Stimulated activated naive B cell treated with anti-CD40 and anti-IgM and Interleukin-4, amounts not matched to agents 10 μg/mL and 1 μg/mL and 100 μg/mL, for 72 hours (primary cell): ENCODE measurements around the gene ATP7B.

Source experiments
- ATAC-seq, 2 donors: fragments of 150-1000 bp; cut with Tn5 transposase; replicated peaks; 2 replicates each; pipeline ENCODE4 v1.10.0; 2021; ENCODE audit warnings: moderate library complexity in 1 of 2
- DNase-seq: peaks from one replicate; pipeline ENCODE4 v3.0.0; 2021
- H3K27ac Mint-ChIP-seq: one replicate; pipeline ENCODE4 v1.8.0; 2022; ENCODE audit warnings: mild to moderate bottlenecking, mixed read lengths
- H3K27me3 Mint-ChIP-seq, 2 donors: one replicate each; pipeline ENCODE4 v1.8.0; 2022; ENCODE audit warnings: mixed read lengths in 2 of 2
- H3K36me3 Mint-ChIP-seq, 2 donors: one replicate each; pipeline ENCODE4 v1.8.0; 2022; ENCODE audit warnings: mixed read lengths in 2 of 2, mild to moderate bottlenecking in 1 of 2
- H3K4me1 Mint-ChIP-seq, 2 donors: one replicate each; pipeline ENCODE4 v1.8.0; 2022; ENCODE audit warnings: mixed read lengths in 2 of 2, mild to moderate bottlenecking in 1 of 2
- H3K4me3 Mint-ChIP-seq, 2 donors: one replicate each; pipeline ENCODE4 v1.8.0; 2022; ENCODE audit warnings: mild to moderate bottlenecking in 2 of 2, mixed read lengths in 2 of 2, moderate library complexity in 1 of 2
- H3K9me3 Mint-ChIP-seq, 2 donors: one replicate each; pipeline ENCODE4 v1.8.0; 2022; ENCODE audit warnings: mixed read lengths in 2 of 2, mild to moderate bottlenecking in 1 of 2

ATP7B gene

DNA sequence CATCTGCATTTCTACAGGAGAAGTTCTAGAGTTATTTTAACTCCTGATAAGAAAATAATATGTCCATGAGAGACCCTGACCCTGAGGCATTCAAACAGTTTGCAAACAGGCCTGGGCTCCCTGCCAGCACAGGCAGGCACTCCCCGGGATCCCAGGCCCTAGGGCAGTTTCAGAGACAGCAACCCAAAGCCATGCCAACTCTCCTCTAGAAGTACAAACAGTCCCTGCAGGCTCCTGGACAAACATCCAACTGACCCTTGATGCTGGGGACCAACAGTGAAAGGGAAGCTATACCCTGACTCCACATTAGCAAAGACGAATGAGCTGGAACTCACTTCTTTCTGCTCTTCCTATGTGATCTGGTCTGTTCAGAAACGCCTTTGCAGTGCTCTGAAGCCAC lies 104.7 kb downstream of the ATP7B start:
- ATAC-seq (no peak), DNase-seq (no peak)
- no peaks in the 10 kb centered on the region for H3K36me3 Mint-ChIP-seq
- H3K4me1 Mint-ChIP-seq = peaks cover 6 to 9% of the 10 kb centered on the region in 2 donors
- no peak overlapping the region for H3K27ac Mint-ChIP-seq
- H3K27me3 Mint-ChIP-seq = peaks cover 4 to 6% of the 10 kb centered on the region in 2 donors
- H3K9me3 Mint-ChIP-seq = no peaks in the 10 kb centered on the region
- no peak overlapping the region for H3K4me3 Mint-ChIP-seq

DNA sequence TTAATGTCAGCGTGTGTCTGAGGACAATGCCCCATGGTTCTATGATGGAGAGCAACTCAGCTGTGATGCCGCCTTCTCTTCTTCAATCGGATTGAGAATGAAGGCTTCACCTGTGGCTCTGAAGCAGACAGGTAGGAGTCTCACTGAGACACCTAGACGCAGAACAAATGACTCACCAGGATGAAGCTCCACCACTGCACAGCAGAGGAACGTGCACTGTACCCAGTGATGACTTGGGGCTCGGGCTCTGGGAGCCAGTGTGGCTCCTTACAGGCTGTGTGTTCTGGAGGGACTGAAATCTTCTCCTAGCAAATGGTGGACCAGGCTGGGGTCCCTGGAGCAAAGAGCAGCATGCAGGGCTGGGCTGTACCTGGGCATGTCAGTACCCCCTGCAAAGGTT lies 105.5 kb downstream of the ATP7B start:
- no peak for ATAC-seq
- Mint-ChIP-seq H3K36me3 (no peaks in the 10 kb centered on the region), H3K9me3 (no peaks in the 10 kb centered on the region), H3K27ac (no peak overlapping the region), H3K27me3 (peaks cover 4 to 6% of the 10 kb centered on the region in 2 donors), H3K4me3 (no peak overlapping the region), H3K4me1 (peaks cover 6 to 9% of the 10 kb centered on the region in 2 donors)
- DNase-seq = no peak

- no peak for ATAC-seq
- Mint-ChIP-seq H3K36me3 (no peaks in the 10 kb centered on the region), H3K27me3 (peaks cover 4 to 6% of the 10 kb centered on the region in 2 donors), H3K4me1 (peaks cover 0 to 4% of the 10 kb centered on the region in 2 donors), H3K4me3 (no peak overlapping the region), H3K27ac (no peak overlapping the region), H3K9me3 (no peaks in the 10 kb centered on the region)
- no peak for DNase-seq
Observed at GRCh38 chr13:51902776-51903175, 108.5 kb downstream of the ATP7B start.

GRCh38 chr13:51900471-51900870 lies 110.8 kb downstream of the ATP7B start:
- H3K4me1 Mint-ChIP-seq = no peaks in the 10 kb centered on the region
- DNase-seq = no peak
- no peaks in the 10 kb centered on the region for H3K36me3 Mint-ChIP-seq
- H3K4me3 Mint-ChIP-seq = no peak overlapping the region
- no peak for ATAC-seq
- no peaks in the 10 kb centered on the region for H3K9me3 Mint-ChIP-seq
- H3K27ac Mint-ChIP-seq = no peak overlapping the region
- peaks cover 10 to 17% of the 10 kb centered on the region in 2 donors for H3K27me3 Mint-ChIP-seq

GRCh38 chr13:51895906-51896888 lies 115.1 kb downstream of the ATP7B start:
- peak; percentile 33 for DNase-seq

DNA sequence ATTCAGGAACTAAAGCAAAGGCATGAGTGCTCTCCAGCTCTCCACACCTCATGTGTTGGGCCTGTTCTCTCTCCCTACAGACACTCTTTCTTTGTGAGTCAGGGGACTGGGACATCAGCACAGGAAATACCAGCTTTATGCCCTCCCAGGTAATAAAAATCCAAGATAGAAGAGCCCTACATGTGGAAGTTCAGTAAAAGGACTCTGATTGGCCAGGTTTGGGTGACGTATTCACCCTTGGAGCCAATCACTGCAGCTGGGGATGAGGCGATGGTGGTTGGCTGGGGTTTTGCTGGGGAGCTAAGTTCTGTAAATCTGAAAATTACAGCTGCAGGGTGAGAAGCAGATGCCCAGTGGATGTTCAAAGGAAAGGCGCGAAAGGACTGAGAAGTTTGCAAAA lies 117.0 kb downstream of the ATP7B start:
- no peaks in the 10 kb centered on the region for H3K9me3 Mint-ChIP-seq
- H3K4me1 Mint-ChIP-seq = no peaks in the 10 kb centered on the region
- no peak overlapping the region for H3K27ac Mint-ChIP-seq
- no peak overlapping the region for H3K4me3 Mint-ChIP-seq
- H3K27me3 Mint-ChIP-seq = peaks cover 21% of the 10 kb centered on the region in 2 donors
- H3K36me3 Mint-ChIP-seq = no peaks in the 10 kb centered on the region
- no peak for ATAC-seq
- no peak for DNase-seq

More at GRCh38 chr13:51895906-51896888, 115.1 kb downstream of the ATP7B start:
- Mint-ChIP-seq H3K9me3 (no peaks in the 10 kb centered on the region), H3K27ac (no peak overlapping the region), H3K4me1 (no peaks in the 10 kb centered on the region), H3K4me3 (no peak overlapping the region), H3K27me3 (peaks cover 15 to 21% of the 10 kb centered on the region in 2 donors), H3K36me3 (no peaks in the 10 kb centered on the region)
- peak; percentile 86 to 97 for ATAC-seq

DNA sequence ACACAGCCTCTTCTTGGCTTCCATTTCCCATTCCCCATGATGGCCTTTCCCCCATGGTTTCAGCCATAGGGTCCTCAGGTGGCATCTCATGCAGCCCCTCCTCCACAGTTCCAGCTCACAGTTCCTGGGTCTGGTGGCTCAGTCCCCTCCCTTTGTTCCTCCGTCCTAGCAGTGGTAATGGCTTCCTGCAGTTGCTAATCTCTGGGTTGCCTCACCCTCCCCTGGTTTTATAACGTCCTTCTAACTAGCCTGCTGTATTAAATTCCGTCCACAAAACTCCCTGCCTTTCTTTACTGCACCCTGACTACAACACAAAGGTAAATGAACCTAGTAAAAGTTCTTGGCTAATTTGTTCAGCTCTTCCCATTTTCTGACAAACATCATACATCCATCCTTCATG lies 118.6 kb downstream of the ATP7B start:
- Mint-ChIP-seq H3K27me3 (peaks cover 21% of the 10 kb centered on the region in 2 donors), H3K4me1 (no peaks in the 10 kb centered on the region), H3K36me3 (no peaks in the 10 kb centered on the region), H3K9me3 (no peaks in the 10 kb centered on the region), H3K27ac (no peak overlapping the region), H3K4me3 (no peak overlapping the region)
- DNase-seq (no peak), ATAC-seq (no peak)

- peaks cover 12 to 16% of the 10 kb centered on the region in 2 donors for H3K9me3 Mint-ChIP-seq
- no peak for ATAC-seq
- peaks cover under 1 to 11% of the 10 kb centered on the region in 2 donors for H3K27me3 Mint-ChIP-seq
- no peak for DNase-seq
- no peak overlapping the region for H3K4me3 Mint-ChIP-seq
- no peaks in the 10 kb centered on the region for H3K4me1 Mint-ChIP-seq
- peaks cover 0 to 3% of the 10 kb centered on the region in 2 donors for H3K36me3 Mint-ChIP-seq
- H3K27ac Mint-ChIP-seq = peak overlapping the region; percentile 37
Observed at GRCh38 chr13:51887468-51887867, 123.8 kb downstream of the ATP7B start.

- Mint-ChIP-seq H3K4me1 (peaks cover 0 to 9% of the 10 kb centered on the region in 2 donors), H3K36me3 (peaks cover 0 to 10% of the 10 kb centered on the region in 2 donors), H3K4me3 (no peak overlapping the region), H3K27ac (no peak overlapping the region), H3K9me3 (peaks cover 20 to 28% of the 10 kb centered on the region in 2 donors), H3K27me3 (peaks cover 3 to 11% of the 10 kb centered on the region in 2 donors)
- ATAC-seq (no peak), DNase-seq (no peak)
Observed at GRCh38 chr13:51885651-51886050, 125.6 kb downstream of the ATP7B start.

- DNase-seq = no peak
- Mint-ChIP-seq H3K27me3 (peaks cover 3 to 5% of the 10 kb centered on the region in 2 donors), H3K36me3 (peaks cover 0 to 10% of the 10 kb centered on the region in 2 donors), H3K27ac (no peak overlapping the region), H3K4me3 (no peak overlapping the region), H3K4me1 (peaks cover 0 to 11% of the 10 kb centered on the region in 2 donors), H3K9me3 (peaks cover 22 to 28% of the 10 kb centered on the region in 2 donors)
- ATAC-seq = no peak
Observed at GRCh38 chr13:51883226-51883600, 128.0 kb downstream of the ATP7B start.
